BJ (cell line): ENCODE results near the gene EFNB2. TPM values are rescaled to one million over a fixed set of nuclear protein-coding genes. Genes with fewer than 3 reads are reported as not detected.

Experiments
- CTCF ChIA-PET: fragments of 350-600 bp; formaldehyde crosslinking; extraction: SDS; loops from one replicate; lab custom pipeline; 2021; ENCODE audit warnings: antibody characterized with exemption, inconsistent platforms; lab: Yijun Ruan, JAX
- POLR2A ChIA-PET: fragments of 300-600 bp; sonication (Branson Sonifier 250); formaldehyde crosslinking; extraction: SDS; loops from one replicate; lab custom pipeline; 2021; ENCODE audit warnings: antibody characterized with exemption; lab: Charles Lee
- DNase-seq: peaks from one replicate; pipeline ENCODE4 v3.0.0-alpha.2; 2011; ENCODE audit warnings: low read depth
- H3K27me3 ChIP-seq: 2 replicates; pipeline ENCODE4 v1.6.0; 2011; ENCODE audit warnings: low read length; ENCODE audit not compliant: control insufficient read depth, insufficient read depth
- H3K36me3 ChIP-seq: 2 replicates; pipeline ENCODE4 v1.5.1; 2011; ENCODE audit warnings: low read length; ENCODE audit not compliant: control insufficient read depth, insufficient read depth
- H3K4me3 ChIP-seq: 2 replicates; pipeline ENCODE4 v1.5.1; 2011; ENCODE audit warnings: low read depth, mild to moderate bottlenecking, control low read depth, low read length
- polyA plus RNA-seq: library from polyadenylated mRNA; depleted of rRNA; stranded (reverse); fragments of >200 nt; gene quantifications from 2 replicates; pipeline ENCODE4 v1.2.3, GENCODE V29; 2011
- TF ChIP-seq, protein P1 (sequence below): IDR thresholded peaks from 2 replicates; pipeline ENCODE4 v1.5.1; 2011; ENCODE audit warnings: low read depth, mild to moderate bottlenecking, control low read depth, inconsistent platforms, low read length, moderate library complexity; ENCODE audit not compliant: insufficient read depth

EFNB2 gene
- polyA plus RNA-seq, 1 experiment: 19.4 TPM

DNA sequence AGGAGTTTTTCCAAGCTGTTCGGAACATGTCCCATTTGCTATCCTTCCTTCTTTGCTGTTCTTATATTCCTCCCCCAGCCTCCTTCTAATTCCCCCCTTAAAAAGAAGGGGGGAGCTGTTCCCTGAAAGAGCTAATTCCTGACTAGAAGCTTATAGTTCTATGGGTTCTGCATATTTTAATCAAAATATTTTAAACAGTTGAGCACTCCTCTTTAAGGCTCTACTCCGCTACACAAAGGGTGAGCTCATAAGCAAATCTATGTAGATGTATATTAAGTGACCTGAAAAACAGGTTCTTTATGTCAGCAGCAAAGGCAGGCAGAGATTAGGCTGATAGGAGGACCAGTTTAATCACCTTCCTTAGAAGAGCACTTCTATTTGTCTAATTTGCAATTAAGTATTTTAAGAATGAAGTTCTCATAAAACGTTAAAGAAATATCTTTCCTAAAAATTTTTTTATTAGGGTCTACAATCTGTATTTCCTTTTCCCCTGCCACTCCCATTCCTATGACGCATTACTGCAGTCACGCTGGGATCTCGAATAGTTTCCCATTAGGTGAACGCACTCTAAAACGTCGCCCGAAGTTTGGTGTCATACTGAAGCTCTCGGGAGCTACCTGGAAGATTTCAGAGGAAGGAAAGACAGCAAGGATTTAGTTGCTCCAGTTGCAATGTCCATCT is 5.2 kb downstream of the EFNB2 start:
- CTCF ChIA-PET: interaction anchor here (1.2 to 2.7 kb wide), 2 partner anchors 90 to 1120 kb away, joined by 3 to 9 read pairs; no protein-coding TSS in a partner anchor
- Histone ChIP-seq H3K36me3 (no peaks in the 10 kb centered on the region), H3K4me3 (no peak overlapping the region), H3K27me3 (no peaks in the 10 kb centered on the region)
- POLR2A ChIA-PET: no interaction called here
- no peak for DNase-seq
- TF ChIP-seq, protein P1, sequence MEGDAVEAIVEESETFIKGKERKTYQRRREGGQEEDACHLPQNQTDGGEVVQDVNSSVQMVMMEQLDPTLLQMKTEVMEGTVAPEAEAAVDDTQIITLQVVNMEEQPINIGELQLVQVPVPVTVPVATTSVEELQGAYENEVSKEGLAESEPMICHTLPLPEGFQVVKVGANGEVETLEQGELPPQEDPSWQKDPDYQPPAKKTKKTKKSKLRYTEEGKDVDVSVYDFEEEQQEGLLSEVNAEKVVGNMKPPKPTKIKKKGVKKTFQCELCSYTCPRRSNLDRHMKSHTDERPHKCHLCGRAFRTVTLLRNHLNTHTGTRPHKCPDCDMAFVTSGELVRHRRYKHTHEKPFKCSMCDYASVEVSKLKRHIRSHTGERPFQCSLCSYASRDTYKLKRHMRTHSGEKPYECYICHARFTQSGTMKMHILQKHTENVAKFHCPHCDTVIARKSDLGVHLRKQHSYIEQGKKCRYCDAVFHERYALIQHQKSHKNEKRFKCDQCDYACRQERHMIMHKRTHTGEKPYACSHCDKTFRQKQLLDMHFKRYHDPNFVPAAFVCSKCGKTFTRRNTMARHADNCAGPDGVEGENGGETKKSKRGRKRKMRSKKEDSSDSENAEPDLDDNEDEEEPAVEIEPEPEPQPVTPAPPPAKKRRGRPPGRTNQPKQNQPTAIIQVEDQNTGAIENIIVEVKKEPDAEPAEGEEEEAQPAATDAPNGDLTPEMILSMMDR: no peak

DNA sequence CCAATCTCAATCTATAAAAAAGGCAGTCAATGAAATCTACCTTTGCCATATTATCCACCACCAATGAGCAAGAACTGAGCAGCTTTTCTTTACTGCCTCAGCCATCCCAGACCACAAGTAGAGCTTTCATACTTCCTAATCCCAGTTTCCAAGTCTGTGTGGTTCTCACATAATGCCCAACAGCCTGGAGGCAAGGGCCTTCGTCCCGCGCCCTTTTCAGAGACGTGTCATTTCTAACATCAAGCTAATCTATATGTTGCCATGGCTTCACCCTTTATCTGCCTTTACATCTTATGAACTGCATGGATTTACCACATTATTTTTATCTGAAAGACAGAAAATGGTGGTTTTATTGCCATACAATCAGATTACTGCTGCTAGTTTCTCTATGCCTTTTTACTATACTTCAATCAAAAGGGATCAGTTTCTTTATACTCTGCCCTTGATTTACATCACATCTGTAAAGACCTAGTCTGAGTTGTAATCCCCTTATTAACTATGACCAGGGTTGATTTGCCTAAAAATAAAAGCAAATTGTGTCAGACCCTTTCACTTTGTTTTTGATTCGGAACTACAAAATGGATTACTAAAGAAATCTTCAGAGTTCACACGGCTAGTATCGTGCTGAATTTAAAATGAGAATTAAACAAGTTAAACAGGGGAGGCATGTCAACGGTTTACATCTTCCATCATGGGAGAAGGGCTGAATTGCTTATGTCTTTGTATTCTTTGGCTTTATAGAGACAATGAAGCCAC is 5.9 kb downstream of the EFNB2 start:
- no peaks in the 10 kb centered on the region for H3K27me3 ChIP-seq
- ChIA-PET CTCF (no interaction called here), POLR2A (no interaction called here)
- TF ChIP-seq, protein P1: no peak
- H3K36me3 ChIP-seq: no peaks in the 10 kb centered on the region
- no peak for DNase-seq
- H3K4me3 ChIP-seq: no peak overlapping the region

DNA sequence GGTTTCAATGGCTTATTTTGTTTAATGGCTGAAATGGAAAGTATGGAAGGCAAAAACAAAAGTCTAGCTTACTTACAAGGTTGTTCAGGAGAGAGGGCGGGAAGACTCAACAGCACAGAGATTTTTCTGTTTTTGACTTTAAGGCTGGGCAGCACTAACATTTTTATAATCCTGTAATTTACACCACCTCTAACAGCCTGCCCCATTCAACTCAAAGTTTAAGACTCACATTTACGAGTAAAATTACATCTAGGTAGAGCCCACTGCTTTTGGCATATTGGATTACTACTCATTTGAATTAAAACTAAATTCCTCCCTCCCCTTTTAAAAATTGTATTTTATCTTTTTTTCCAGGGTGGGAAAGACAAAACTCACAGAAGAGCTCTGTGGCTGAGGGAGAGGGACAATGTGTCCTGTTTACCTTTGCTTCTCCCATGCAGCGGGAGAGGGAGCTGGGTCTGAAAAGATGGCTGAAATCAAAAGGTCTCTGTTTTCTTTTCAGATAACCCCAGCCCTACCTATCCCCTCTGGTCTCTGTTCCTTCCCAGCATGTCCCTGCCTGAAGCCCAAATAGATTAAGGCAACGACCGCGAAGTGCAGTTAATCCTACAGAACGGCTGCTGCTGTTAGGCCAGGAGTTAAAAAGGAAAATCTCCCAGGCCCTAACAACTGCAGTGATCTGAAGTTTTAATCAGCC is 6.6 kb downstream of the EFNB2 start:
- ChIA-PET CTCF (no interaction called here), POLR2A (no interaction called here)
- no peak overlapping the region for H3K4me3 ChIP-seq
- no peaks in the 10 kb centered on the region for H3K27me3 ChIP-seq
- DNase-seq: no peak
- H3K36me3 ChIP-seq: no peaks in the 10 kb centered on the region
- TF ChIP-seq, protein P1: no peak

DNA sequence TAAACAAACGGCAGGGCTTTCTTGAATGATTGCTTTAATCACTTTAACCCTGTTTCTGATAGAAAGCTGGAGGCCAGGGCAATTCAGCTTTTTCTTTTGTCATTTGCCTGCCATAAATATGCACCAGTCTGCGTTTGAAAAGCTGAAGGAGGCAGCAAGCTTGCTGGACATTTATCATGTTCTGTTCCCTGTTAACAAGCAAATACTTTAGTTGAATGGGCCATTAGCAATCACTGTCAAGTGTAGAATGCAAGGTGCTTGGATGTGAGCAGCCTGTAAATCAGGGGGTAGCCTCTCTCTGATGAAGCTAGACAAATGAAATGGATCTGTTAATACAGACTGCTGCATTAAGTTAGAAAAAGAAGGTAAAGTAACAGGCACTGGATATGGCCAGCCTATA is 7.6 kb downstream of the EFNB2 start:
- POLR2A ChIA-PET: interaction anchor here (1.0 kb wide), 1 partner anchor 445 kb away, joined by 7 read pairs; no protein-coding TSS in a partner anchor
- DNase-seq: no peak
- CTCF ChIA-PET: no interaction called here

More for the DNA sequence above, 7.6 kb downstream of the EFNB2 start:
- TF ChIP-seq, protein P1: no peak
- no peak overlapping the region for H3K4me3 ChIP-seq
- H3K36me3 ChIP-seq: no peaks in the 10 kb centered on the region
- no peaks in the 10 kb centered on the region for H3K27me3 ChIP-seq
